GM21390 (cell line): ENCODE data around the gene IRAK2.

Source experiments
- ATAC-seq: cut with Tn5 transposase; IDR thresholded peaks from one replicate; pipeline ENCODE4 v1.9.1; 2021; ENCODE audit not compliant: unreplicated experiment

The IRAK2 gene

DNA sequence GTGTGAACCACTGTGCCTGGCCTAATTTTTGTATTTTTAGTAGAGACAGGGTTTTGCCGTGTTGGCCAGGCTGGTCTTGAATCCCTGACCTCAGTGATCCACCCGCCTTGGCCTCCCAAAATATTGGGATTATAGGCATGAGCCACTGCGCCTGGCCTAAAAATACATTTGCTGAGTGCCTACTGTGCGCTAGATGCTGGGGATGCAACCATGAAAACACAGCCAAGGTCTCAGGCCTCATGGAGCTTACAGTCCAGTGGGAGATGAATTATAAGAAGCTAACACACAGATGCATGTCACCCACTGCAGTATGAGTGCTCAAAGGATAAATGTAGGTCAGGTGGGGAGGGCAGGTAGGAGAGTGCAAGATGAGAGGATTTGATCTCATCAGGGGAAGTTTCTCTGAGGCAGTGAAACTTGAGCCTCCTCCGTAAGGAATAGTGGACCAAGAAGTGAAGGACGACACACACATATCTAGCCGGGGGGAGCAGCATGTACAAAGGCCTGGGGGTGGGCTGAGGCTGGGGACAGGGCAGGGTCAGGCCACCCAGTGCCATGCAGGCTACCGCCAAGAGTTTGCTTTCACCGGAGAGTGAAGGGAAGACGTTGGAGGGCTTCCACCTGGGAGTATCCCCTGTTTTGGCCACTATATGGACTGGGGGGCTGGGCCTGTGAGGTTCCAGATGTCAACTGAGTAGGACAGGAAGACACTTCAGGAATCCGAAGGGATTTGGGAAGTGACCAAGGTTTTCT, 24.3 kb downstream of the IRAK2 start:
- ATAC-seq = no peak

- ATAC-seq = no peak
These were observed 25.0 kb downstream of the IRAK2 start for GRCh38 chr3:10189557-10190354.

DNA sequence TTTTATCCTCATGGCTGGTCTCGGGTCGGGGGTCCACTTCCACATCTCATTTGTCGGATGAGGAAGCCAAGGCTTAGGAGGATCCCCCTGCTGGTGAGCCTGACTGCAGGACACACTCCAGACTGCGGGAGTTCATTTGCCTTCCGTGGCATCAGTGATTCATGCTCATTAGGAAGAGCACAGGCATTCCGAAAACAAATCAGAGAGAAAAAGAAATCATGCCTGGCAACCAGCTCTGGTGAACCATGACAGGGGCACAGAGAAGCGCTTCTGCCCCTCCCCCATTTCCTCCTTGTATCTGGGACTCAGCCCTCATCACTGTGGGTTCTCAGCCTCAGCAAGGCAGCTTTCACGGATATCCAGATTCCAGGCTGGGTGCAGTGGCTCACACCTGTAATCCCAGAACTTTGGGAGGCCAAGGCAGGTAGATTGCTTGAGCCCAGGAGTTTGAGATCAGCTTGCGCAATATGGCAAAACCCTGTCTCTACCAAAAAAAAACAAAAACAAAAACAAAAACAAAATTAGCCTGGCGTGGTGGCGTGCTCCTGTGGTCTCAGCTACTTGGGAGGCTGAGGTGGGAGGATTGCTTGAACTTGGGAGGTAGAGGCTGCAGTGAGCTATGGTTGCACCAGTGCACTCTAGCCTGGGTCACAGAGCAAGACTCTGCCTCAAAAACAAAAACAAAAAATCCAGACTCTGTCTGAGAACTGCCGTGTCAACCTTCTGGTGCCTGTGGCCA, 28.4 kb downstream of the IRAK2 start:
- no peak for ATAC-seq

DNA sequence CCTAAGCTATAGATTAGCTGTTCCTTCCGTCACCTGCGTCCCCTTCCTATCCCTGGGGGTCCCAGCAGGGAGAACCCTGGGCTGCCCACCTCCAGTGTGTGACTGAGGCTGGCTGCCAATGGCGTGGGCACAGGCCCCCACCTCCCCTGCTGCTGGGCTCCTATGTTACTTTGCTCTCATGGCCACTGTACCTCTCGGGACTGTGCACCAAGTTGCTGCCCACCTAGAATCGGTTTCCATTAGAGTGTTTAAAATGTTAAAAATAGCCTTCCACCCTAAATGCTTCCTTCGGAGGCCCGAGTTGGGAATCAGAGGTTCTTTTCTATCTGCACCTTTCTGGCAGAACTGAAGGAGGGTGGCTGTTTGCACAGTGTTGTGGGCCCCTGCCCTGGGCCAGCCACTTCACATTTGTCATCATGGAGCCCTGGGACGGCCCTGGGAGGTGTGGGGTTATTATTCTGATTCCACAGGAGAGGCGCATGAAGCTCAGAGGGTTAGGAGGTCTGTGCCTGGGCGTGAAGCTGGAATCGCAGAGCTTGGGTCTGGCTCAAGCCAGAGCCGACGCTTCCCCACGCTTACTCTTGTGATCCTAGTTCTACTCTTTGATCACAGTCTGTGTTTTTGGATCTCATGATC, 29.1 kb downstream of the IRAK2 start:
- no peak for ATAC-seq

- no peak for ATAC-seq
These were observed 29.8 kb downstream of the IRAK2 start for GRCh38 chr3:10194328-10195071.

DNA sequence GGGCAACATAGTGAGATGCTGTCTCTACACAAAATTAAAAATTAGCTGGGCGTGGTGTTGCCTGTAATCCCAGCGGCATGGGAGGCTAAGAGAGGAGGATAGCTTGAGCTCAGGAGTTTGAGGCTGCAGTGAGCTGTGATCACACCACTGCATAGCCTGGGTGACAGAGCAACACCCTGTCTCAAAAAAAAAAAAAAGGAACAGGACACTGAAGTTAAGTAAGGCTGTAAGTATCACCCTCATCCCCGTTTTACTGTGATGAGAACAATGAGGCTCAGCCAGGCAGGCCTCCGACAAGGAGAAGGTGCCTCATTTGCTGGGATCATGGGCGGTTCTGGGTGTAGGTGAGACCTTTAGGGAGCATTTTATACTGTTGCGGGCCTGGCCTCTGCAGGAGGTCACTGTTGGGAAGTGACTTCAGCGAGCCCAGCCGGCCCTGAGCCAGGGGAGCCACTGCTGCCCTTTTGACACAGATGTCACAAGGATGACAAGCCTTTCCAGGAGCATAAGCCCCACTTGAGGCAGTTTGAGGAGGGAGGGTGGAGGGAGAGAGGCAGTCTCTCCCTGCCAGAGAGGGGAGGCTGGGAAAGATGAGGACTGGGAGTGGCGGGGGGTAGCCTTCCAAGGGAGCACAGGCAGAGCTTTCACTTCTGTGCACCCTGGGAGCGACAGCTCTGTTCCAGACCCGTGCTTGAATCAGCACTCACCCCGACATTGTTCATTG, 30.8 kb downstream of the IRAK2 start:
- no peak for ATAC-seq

DNA sequence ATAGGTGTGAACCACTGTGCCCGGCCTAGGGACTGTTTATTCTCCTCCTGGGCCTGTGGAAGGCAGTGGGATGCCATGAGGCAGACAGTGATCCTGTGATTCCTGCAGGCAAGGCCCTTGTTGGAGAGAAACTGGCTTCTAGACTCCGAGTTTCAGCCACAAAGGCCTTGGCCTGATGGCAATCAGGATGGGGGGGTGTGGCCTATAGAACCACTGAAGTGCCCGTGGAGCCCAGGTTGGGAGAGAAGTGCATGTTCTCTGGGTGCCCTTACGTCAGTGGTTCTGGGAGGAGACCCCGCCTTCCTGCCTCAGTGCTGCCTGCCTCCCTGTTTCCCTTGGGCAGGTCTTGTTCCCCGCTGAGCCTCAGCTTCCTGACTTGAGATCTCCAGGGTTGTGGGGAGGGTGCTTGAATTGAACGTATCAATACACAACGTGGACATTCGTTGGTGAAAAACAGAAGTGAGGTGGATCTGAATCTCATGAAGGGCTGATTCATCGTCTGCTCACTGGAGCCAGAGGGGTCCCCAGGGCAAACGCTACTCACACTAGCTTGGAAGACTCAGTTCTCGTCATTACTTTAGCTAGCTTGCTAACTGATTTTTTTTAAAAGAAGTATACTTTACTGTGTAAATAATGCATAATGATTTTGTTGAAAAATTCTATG, 31.8 kb downstream of the IRAK2 start:
- ATAC-seq = no peak

GRCh38 chr3:10198226-10198625, 33.5 kb downstream of the IRAK2 start:
- ATAC-seq = no peak

DNA sequence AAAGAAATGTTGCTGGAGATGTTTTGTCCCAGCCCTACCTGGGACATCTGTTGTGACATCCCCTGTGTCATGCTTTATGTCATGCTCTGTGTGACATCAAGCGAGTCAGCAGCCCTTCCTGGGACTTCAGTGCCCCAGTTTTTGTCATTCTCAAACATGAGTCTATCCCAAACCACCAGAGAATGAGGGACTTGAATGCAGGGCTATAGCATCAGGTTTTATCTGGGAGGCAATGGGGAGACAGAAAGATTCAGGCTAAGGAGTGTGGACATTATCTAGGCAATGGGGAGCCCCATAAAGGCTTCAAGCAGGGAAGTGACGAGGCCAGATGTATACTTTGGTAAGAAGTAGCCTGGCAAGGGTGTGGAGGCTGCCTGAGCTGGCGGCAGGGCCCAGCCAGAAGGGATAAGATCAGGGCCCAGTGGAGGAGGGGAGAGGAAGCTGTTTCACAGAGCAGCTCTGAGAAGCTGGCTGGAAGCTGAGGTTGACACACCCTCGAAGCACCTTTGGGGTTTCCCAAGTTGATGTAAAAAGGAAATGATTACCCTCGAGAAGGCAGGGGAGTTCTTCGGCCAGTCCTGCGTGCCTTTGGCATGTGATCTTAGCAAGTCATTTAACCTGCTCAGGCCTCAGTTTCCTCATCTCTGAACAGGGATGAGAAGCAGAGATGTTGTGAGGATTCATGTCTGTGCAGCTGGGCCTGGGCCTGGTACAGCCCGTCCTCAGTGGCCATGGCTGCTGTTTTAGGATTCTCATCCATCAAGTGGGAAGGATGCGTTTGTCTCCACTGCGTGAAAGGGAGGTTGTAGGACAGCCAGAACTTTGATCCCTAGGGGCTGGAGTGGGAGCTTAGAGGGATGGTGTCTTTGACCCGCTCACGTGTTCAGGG, 34.3 kb downstream of the IRAK2 start:
- peak; percentile 74 for ATAC-seq

GRCh38 chr3:10204921-10205320, 40.2 kb downstream of the IRAK2 start:
- no peak for ATAC-seq

GRCh38 chr3:10205451-10206165, 40.9 kb downstream of the IRAK2 start:
- no peak for ATAC-seq

DNA sequence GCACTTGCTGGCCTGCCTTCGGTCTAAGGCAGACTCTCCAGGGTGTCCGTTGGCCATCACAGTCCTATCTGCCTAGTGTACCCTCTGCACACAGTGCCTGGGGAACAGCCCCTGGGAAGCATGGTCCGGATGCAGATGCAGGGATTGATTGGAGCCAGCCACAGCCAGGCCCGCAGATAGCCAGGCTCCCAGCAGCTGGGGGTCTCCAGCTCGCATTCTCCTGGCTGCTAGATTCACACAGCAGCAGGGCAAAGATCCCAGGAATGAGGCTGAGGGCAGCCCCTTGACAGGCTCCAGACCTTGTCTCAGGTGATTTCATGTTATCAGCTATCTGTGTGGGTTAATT, 41.4 kb downstream of the IRAK2 start:
- ATAC-seq = no peak

DNA sequence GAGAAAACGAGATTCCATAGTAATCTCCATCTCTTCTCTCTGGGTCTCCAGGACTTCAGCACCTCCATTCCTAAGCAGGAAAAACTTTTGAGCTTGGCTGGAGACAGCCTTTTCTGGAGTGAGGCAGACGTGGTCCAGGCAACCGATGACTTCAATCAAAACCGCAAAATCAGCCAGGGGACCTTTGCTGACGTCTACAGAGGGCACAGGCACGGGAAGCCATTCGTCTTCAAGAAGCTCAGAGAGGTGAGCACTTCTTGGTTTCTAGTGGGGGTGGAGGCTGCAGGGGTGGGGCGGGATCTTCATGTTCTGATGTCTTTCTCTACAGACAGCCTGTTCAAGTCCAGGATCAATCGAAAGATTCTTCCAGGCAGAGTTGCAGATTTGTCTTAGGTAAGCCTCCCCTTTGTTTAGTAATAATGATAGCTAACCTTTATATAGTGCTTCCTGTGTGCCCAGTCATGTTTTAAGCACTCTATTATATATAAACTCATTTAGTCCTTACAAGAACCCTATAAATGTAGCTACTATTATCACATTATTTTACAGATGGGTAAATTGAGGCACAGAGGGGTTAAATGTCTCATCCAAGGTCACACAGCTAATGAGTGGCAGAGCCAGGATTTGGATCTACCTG, 48.6 kb downstream of the IRAK2 start:
- no peak for ATAC-seq

DNA sequence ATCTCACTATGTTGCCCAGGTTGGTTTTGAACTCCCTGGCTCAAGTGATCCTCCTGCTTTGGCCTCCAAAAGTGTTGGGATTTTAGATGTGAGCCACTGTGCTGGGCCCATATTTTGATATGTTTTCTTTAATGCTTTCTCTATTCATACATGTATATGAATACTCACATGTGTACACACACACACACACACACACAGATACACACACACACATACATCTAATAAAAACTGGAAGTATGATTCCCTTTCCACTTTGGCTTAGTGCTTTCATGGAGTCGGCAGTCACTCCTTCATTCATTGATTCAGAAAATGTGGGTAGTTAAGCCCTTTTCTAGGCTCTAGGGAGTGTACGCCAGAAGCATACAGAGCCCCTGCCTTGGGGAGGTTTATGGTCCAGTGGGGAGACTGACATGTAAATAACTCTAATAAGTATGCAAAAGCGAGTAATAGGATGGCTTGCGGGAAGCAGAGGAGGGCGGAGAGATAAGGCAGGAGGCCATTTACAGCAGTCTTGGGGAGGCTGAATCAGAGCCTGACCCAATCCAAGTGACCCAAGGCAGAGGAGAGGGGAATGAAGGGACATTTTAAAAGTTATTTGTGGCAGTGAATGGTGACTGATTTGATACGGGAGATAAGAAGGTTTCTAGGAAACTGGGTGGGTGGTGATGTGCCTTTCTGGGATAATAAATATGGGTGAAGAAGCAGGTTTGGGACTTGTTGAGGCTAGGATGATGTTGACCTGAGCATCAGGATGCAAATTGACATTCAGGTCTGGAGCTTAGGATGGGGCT, 51.1 kb downstream of the IRAK2 start:
- ATAC-seq = no peak

DNA sequence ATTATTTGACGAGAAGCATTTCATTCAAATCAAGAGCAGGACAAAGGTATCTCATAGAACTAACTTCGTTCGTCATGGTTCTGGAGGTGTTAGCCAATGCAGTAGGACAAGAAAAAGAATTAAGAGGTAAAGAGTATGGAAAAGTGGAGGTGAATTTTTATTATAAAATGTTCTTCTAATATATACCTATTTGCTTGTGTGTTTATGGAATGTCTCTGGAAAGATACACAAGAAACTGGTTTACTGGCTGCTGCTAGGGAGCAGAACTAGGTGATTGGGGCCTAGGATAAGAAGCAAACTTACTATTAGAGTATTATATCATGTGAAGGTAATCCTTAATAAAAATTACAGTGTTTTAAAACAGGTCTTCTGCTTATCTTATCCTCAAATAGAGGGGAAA, 52.6 kb downstream of the IRAK2 start:
- ATAC-seq = no peak

DNA sequence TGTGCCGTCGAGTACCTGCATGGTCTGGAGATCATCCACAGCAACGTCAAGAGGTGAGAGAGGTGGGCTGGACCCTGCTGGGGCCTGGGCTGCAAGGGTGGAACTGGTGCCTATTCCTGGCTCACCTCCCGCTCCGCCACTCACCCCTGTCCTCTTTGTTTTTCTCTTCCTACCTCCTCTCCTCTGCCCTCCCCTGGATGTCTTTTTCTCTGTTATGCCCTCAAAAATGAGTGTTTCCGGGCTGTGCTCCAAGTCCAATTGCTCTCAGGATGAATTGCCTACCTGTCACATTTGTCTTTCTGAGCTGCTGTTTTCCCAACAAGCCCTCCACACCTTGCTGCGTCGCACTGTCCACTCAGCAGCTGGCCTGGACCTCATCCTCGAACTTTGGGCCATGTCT, 55.0 kb downstream of the IRAK2 start:
- ATAC-seq = no peak
